ENCODE data around the gene GLYATL1.

Gene GLYATL1, protein sequence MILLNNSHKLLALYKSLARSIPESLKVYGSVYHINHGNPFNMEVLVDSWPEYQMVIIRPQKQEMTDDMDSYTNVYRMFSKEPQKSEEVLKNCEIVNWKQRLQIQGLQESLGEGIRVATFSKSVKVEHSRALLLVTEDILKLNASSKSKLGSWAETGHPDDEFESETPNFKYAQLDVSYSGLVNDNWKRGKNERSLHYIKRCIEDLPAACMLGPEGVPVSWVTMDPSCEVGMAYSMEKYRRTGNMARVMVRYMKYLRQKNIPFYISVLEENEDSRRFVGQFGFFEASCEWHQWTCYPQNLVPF

DNA sequence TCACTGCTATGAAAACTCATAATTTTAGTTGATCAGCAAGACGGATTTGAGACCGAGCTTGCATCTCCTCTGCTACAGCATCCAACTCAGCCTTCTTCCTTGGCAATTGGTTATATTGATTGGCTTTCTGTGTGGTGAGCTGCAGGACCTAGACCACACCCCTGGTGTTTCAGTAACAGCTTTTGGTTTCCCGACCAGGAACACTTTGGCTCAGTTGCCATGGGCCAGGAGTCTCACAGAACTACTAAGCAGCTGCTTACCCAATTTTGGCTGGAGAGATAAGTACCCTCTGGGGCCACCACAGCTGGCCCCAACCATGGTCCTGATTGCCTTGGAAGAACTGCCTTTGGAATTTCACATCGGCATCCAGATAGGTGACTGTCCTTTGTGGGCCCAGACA, at the start of gene GLYATL1:
Gene GLYATL1 (plus strand): TSS at position 212 of the 400 bp plus-strand sequence. CDS start 7,600 bp downstream, outside the sequence.
- DNase-seq (ENCODE audit: low spot score), result no peak

DNA sequence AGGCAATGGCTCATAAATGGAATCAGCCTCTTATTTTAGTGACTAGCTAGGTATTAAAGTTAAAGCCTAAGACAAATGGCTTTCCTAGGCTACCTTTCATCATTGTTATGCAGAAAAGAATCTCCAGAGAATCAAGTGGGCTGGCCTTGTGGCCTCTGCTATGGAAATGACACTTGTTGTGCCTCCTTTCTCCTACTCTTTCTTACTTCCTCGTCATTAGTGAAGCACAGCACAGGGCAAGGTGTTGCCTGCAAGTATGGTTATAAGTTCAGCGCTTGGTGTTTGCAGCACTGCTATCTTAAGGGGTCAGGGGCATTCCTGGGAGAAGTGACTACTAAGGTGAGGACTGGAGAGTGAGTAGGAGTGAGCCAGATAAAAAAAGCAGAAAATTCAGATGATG, 45.4 kb upstream of the GLYATL1 start:
- DNase-seq (ENCODE audit: low spot score), result no peak

DNA sequence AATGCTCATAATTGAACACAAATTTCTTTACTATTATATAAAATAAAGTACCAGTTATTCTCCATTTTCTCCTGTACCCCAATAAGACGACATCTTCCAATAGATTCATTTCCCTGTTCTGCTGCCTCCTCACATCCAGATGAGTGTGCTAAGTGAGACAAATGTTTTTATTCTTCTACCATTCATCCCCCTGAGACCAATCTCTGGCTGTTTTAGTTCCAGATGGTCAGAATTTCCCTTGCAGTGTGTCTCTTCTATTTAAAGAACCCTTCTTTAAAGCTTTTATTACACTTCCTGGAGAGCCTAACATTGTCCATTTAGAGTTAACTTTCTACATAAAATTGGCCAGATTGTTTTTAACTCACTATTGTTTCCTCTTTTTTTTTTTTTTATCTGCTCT, 41.2 kb upstream of the GLYATL1 start:
- no peak for DNase-seq (ENCODE audit: low spot score)

DNA sequence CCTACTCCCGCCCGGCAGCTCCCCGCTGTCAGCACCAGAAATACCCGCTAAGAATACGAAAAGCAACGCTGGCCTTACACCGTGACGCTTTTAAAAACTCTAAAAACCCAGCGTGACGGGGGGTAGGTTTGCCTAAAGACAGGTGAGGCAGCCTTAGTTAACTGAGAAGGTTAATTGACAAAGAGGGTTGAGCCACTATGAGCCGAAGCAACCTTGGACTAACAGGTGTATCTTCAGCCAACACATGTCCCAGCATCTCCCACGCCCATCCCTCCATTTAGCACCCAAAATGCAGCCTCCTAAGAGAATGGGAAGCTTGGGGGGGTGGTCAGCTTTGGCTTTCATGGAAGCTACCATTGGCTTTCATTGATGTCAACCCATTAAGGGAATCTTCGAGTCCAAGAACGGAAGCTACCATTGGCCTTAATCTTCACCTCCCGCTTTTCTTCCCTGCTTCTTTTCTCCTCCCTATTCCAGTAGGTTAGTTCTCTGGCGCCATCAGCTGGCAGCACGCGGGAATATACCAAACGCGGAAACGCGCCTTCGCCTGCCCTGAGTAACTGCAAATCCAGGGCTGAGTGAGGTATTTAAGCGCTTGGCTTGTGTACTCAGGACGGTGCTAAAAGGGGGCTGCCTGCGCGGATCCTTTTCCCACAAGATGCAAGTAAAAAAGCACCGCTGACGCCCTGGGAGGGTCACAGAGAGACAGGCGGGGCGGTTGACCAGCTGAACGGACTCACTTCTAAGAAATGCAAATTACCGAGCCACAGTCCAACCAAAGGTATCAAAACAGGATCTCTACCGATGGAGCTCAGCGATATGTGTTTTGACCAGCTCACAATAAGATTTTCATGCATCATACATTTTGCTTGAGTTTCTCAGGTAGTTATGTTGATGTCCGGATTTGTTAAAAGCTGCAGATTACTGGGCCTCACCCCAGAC, 38.5 kb upstream of the GLYATL1 start:
- DNase-seq (ENCODE audit: low spot score), result peak; percentile 23

DNA sequence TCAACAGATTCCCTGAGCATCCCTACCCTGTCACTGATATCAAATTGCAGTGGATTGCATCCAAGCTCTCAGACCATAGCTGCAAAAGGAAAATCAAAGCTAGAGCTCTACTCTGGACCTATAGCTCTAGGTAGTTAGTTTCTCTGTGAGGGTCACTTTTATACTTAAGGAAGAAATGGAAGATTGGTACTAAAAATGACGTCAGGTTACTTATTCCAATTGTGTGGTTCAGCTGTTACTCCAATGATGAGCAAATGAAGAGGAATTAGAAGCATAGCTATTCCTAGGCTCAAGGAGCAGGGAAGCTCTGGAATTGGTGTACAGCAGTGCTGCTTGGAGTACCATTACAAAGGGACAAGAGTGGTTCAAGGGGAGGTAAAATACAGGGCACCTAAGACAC, 36.4 kb upstream of the GLYATL1 start:
- no peak for DNase-seq (ENCODE audit: low spot score)

DNA sequence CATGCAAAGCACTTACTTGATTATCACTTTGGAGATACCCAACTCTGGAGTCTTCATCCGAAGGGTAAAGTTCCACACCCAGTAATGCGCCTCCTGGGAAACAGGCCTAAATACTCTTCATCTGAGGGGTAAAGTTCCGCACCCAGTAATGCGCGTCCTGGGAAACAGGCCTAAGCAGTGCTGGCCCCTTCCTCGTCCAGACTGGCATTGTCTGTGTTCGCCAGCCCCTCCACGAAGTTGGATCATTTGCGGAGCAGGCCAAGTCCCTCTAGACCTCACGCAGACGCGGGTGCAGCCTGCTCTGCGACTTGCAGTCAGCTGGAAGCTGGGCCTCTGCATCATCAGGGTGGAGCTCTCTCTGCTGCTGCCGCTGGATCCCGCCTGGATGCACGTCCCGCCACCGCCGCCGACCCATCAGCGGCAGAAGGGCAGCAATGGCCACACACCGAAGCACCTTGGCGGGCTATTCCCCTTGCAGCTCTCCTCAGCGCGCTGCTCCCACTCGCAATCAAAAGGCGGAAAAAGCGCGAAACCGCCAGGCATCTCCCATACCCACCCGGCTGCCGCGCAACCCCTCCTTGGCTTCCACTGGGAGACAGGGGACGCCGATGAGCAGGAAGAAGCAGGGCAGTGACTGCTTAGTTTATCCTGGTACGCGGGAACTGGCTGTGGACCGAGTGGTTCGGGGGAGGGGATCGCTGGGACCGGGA, 34.1 kb upstream of the GLYATL1 start:
- no peak for DNase-seq (ENCODE audit: low spot score)

DNA sequence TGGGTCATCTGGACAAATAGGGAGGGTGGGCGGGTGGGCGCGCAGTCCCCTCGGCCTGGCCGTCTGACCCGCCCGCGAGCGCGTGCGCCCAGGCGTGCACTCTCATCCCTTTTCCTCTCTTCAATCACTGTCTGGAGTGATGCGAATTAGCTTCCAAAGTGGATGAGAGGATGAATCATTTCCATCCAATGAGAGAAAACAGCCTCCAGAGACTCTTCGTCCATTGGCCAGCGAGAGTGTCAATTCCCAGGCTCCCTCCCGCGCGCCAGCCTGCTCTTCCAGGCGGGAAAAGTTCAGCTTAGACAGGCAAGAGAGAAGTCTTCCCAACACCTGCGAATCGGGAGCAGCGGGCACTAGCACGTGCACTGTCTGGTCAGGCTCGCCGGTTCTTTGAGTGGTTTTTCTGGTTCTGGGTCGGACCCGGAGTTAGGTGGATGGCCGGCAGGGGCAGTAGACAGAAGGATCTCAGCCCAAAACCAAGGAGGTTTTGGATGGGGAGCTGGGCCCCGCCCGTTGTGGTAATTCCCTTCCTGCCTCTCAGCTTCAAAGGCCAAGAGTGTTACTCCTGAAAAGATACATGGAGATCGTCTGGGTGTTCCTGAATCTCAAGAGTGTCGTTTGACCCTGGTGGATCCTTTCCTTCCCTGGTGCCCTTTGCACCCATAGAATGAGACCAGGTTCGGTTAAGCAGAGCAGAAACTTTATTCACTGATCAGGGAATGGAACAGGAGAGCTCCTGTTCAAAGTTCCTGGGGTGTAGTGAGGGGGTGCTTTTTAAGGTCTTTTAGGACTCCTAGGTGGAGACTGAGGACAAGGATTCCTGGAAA, 33.4 kb upstream of the GLYATL1 start:
- no peak for DNase-seq (ENCODE audit: low spot score)

DNA sequence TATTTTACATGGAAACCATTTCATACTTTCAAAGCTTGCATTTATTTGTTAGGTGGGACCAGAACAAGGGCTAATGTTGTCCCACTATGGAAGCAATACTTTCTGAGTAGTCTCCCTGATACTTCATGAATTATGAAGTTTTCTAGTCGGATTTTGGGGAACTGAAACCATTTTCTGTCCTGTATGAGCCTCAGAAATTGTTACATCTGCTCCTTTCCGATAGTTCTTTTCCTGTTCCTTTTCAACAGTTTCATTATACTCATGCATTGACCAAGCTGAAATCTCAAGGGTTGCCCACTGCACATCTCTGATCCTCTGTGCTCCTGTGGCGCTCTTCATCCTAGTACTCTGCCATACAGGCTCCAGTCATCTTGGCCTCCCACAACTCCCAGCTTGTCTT, 31.5 kb upstream of the GLYATL1 start:
- no peak for DNase-seq (ENCODE audit: low spot score)

DNA sequence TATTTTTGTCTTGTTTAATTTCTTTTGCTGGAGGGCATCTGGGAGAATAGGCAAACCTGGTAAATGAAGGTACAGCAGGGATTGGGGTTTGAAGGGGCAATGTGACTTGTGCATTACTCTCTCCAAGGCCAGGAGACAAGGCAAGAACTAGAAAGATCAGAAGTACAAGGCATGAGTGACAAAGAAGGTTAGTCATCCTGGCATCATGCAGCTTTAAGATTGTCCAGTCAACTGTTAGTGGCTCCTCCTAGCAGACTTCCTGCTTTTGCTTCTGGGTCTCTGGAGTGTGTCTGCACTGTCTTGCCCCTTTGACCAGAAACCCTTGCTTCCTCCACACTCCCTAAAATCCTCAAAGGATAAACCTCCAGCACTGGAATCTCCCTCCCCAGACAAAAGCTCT, 27.2 kb upstream of the GLYATL1 start:
- no peak for DNase-seq (ENCODE audit: low spot score)

DNA sequence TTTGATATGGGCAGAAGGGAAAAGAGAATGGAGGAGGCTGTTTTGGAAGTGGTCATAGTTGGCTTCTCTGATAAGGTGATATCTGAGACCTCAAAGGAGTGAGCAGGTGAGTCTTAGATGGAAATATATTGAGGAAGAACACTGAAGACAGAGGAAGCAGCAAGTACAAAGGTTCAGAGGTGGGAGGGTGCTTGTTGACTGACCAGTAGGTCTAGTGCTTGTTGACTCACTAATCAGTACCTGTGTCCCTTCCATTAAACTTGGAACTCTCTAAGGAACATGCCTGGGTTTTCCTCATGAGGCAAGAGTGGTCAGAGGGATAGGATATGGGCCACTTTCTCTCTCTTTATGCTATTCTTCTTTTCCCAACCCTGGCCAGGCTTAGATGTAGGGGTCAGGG, 25.6 kb upstream of the GLYATL1 start:
- DNase-seq (ENCODE audit: low spot score), result no peak

DNA sequence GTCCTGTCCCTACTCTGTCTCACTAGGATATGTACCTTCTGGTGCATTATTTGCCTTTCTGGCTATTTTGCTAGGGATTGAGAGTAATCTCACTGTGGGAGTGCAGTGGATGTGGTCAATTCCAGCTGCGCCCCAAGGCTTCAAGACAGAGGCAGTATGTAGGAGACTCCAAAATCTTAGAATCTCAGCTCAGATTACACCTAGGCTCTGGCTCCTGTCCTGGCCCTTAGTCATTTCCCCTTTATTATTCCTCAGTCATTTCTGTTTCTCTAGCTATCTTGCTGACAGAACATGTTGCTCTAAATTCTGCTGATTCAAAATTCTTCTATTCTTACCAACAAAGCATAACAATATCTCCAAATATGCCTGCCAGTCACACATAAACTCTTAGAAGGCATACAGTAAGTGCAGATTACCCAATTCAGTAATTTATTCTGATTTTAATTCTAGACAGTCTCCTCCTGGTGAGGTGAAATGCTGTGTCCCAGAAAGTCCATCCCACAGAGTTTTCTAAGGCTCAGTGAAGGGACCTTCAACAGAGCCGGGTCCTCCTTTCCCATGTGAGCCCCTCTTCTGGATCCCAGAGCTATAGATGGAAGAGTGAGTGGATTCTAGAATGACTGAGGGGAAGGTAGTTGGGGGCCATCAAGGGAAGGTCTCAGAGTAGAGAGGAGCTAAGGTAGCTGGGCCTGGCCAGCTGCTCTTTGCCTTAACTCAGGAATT, 24.3 kb upstream of the GLYATL1 start:
- no peak for DNase-seq (ENCODE audit: low spot score)

DNA sequence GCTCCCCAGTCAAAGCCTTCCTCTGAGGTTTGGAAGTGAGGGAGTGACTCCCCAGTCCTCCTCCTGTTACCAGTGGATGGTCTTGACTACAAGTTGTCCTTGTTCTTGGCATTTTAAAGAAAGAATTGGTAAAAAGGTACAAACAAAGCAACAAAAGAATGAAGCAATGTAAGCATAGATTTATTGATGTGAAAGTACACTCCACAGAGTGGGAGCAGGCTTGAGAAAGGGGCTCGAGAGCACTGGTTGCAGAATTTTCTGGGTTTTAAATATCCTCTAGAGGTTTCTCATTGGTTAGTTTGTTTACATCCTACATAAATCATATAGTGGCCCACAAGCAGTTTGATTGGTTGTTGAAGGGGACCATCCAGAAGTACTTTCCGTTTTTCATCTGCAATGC, 22.7 kb upstream of the GLYATL1 start:
- no peak for DNase-seq (ENCODE audit: low spot score)

DNA sequence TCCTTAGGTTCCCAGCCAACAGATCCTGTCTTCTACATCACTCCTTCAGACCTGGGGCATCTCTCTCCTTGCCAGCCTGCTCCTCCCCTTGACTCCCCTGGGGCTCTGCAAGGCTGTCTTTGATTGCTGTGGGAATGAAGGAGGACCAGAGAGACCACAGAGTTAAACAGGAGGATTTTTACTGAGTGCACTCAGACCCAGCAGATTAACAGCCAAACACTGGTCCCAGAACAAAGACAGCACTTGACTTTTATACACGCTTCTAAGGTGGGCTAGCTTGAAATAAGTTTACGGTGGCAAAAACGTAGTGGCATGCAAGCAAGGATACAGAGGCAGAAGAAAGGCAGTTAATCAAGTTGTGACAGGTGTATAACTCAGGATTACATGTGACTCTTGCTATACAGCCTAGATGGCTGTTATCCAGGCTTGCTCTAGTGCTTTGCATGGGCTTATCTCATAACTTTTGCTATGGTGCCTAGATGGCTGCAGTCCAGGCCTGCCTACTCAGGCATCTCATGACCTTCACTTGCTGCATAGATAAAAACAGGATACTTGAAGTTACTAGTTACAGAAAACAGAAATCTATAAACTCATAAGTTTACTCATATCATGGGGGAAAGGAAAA, 22.0 kb upstream of the GLYATL1 start:
- no peak for DNase-seq (ENCODE audit: low spot score)

DNA sequence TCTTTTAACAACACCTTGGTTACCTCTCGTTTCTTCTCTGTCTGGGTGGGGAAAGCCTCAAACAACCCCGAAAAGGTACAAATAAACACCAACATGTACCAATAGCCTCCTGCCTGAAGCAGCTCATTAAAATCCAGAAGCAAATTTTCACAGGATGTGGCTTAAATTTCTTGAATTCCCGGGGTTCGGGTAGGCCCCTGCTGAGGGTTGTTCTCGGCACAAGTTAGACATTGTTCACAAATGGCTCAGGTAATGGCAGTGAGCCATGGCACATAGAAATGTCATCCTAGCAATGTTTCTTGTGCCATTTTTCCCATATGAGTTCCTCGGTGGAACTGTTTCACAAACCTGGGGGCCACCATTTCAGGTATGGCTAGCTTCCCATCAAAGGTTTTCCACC, 19.7 kb upstream of the GLYATL1 start:
- DNase-seq (ENCODE audit: low spot score), result no peak

DNA sequence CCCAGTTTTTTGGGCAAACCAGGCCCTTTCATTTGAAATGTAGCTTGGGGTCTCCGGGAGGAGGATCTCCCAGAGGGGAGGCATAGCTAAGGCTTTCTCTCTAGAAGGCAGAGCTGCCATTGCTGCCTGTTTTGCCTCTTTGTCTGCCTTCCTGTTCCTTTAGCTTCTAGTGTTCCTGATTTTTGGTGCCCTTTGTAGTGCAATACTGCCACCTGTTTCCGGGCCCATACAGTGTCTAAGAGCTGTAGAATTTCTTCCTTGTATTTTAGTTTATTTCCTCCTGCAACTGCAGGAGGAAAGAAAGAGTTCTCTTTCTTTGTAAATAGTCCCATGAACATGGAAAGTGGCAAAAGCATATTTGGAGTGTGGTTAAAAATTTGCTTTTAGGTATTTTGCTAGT, 19.3 kb upstream of the GLYATL1 start:
- DNase-seq (ENCODE audit: low spot score), result no peak

DNA sequence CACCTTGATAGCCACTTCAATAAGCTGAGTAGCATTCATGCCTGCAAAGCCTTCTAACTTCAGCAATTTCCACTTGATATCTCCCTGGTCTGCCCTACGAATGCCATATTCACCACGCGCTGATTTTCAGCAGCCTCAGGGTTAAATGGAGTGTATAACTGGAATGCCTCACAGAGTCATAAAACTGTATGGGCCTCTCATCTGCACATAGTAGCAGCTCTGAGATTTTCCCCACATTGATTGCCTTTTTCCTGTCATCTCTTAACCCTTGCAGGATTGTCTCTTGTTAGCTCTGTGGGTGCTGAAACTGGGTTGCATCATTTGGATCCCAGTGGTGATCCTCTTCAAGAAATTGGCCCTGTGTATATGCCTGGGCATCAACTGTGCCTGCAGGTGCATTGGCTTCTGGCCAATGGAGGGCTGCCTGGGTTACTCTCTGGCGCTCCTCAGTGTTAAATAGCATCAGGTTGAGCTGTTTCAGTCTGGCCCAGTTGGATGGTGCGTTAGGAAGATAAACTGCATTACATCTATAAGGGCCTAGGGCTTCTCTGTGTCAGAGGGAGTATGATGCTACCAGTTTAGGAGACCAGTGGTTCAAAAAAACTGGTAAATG, 17.4 kb upstream of the GLYATL1 start:
- no peak for DNase-seq (ENCODE audit: low spot score)

DNA sequence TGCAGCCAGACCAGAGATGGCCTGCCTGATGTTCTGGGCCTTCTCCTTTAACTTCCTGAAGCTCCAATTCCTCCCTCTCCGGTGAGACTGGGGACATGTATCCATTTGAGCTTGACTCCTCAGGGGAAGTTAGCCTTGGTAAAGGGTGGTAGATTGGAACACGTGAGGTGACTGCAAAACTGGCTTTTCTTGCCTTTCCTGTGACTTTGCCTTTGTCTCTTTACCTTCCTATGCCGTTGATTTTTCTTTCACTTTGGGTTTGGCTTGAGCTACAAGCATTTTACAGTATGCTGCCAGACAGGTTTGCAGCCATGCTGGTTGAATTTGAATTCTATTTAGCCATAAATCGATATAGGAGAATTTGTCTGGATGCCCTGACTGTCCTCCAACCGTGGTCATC, 16.8 kb upstream of the GLYATL1 start:
- no peak for DNase-seq (ENCODE audit: low spot score)

DNA sequence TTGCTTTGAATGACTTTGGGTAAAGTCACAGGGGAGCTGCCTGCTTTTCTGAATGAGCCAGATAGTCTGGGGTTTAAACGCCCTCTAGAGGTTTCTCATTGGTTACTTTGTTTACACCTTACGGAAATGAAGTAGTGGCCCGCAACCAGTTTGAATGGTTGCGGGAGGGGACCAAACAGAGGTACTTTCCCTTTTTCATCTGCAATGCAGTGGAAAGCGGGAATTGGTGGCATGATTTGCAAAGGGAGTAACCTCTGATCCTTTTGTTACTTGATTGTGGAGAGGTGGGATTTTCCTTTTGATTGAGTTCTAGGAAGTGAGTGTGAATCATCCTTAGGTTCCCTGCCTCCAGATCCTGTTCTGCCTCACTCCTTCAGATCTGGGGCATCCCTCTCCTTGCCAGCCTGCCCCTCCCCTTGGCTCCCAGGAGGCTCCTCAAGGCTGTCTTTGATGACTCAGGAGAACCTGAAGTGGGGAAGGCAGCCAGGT, 15.9 kb upstream of the GLYATL1 start:
- peak; percentile 2 for DNase-seq (ENCODE audit: low spot score)

DNA sequence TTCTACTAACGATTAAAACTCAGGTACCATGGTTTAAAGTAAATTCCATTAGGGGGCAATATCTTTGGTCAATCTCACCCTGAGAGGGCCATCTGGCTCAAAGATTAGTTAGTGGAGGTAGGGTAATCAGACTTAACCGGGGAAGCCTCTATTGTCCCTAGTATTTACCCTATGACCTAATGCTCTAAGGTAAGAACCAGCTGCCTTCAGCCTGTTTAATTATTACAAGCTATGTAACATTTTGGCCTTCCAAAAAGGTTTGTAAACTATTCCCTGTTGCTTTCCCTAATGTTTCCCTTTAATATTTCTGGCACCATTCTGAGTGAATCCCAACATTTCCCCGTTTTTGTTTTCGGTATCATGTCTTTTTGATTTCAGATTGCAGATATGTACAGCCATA, 15.1 kb upstream of the GLYATL1 start:
- no peak for DNase-seq (ENCODE audit: low spot score)

DNA sequence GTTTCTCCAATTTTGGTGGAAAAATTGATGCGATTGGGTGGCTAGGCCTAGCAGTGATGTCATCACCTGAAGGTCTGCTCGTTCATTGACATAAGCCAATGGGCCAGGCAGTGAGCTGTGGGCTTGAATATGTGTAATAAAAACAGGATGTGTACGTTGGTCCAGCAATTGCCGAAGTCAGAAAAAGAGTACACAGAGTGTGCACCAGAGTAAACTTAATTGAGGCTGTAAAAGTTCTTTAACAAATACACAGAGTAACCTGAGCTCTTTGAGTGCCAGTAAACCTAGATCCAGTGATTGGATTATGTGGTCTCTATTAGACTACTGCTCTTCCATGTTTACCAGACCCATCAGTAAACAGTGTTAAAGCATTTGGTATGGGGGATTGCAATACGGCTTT, 13.0 kb upstream of the GLYATL1 start:
- DNase-seq (ENCODE audit: low spot score), result no peak

All from hematopoietic multipotent progenitor cell treated with erythropoietin and hydrocortisone succinate and interleukin-3 and kit ligand, for 15 days (in vitro differentiated cells).